Measurements from ENCODE around the gene DDIT4. TPM values are rescaled to one million over a fixed set of nuclear protein-coding genes. Genes with fewer than 3 reads are reported as not detected.

DDIT4 gene
- total and polyA plus RNA-seq, 9 of the 15 experiments (the other 6 are each of a cell fraction or from before 2014, with no cell fraction given): 8.2 to 675 (median 159) TPM

DNA sequence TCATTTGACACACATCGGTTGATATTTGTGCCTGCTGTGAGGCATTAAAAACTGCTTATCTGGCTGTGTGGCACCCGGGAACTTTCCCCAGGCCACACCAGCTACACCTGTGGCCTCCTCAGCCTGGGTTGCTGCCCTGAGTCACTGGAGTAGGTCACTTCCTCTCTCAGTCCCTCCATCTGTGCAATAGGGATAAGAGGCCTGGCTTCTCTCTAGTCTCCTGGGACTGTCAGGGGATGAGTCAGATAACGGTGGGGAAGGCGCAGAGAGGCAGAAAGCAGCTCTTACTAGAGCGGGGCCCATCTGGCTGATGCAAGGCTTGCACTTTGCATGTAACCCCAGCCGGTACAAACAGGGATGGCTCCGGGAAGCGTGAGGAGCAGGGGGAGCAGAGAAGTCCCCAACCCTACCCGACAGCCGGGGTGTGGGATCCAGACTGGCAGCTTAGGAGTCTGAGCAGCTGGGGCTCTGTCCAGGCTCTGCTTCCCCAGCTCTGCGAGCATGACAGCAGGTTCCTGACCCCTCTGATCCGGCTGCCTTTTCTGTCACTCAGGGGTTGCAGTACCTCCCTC lies 47.0 kb downstream of the DDIT4 start (continued):
- TF ChIP-seq, protein P1, sequence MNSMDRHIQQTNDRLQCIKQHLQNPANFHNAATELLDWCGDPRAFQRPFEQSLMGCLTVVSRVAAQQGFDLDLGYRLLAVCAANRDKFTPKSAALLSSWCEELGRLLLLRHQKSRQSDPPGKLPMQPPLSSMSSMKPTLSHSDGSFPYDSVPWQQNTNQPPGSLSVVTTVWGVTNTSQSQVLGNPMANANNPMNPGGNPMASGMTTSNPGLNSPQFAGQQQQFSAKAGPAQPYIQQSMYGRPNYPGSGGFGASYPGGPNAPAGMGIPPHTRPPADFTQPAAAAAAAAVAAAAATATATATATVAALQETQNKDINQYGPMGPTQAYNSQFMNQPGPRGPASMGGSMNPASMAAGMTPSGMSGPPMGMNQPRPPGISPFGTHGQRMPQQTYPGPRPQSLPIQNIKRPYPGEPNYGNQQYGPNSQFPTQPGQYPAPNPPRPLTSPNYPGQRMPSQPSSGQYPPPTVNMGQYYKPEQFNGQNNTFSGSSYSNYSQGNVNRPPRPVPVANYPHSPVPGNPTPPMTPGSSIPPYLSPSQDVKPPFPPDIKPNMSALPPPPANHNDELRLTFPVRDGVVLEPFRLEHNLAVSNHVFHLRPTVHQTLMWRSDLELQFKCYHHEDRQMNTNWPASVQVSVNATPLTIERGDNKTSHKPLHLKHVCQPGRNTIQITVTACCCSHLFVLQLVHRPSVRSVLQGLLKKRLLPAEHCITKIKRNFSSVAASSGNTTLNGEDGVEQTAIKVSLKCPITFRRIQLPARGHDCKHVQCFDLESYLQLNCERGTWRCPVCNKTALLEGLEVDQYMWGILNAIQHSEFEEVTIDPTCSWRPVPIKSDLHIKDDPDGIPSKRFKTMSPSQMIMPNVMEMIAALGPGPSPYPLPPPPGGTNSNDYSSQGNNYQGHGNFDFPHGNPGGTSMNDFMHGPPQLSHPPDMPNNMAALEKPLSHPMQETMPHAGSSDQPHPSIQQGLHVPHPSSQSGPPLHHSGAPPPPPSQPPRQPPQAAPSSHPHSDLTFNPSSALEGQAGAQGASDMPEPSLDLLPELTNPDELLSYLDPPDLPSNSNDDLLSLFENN (IDR thresholded peaks at IDR 0.05; ENCODE audit: low read depth in 2 of 2, low read length in 2 of 2): peak in 1 of 2 experiments; percentile 95; a peak in 2 of 4 replicates
- TF ChIP-seq SIX5 (IDR thresholded peaks at IDR 0.05; ENCODE audit: borderline replicate concordance in 1 of 2, insufficient read depth in 1 of 2, low read depth in 1 of 2, low read length in 2 of 2) (no peak), NFE2L1 (tag; IDR thresholded peaks at IDR 0.05; ENCODE audit: borderline replicate concordance, low read depth) (no peak), KDM4B (IDR thresholded peaks at IDR 0.05; ENCODE audit: borderline replicate concordance in 2 of 2, low read depth in 1 of 2) (peak in 1 of 2 experiments; percentile 92; a peak in 1 of 4 replicates), MTA3 (IDR thresholded peaks at IDR 0.05; ENCODE audit: borderline replicate concordance) (peak; percentile 97), CAMTA2 (CRISPR knock-in tag; conservative IDR thresholded peaks at IDR 0.05) (no peak), ATF1 (CRISPR knock-in tag; IDR thresholded peaks at IDR 0.05) (no peak), ATF1 (tag; IDR thresholded peaks at IDR 0.05) (peak; percentile 90), SOX6 (IDR thresholded peaks at IDR 0.05) (peak; percentile 96), ATF7 (IDR thresholded peaks at IDR 0.05) (peak; percentile 99), POLR2AphosphoS5 (IDR thresholded peaks at IDR 0.05; ENCODE audit: control insufficient read depth, insufficient read depth, low read depth, low read length) (peak; percentile 99), SMARCE1 (IDR thresholded peaks at IDR 0.05) (peak; percentile 100), NCOR1 (IDR thresholded peaks at IDR 0.05) (peak; percentile 99), GTF2F1 (IDR thresholded peaks at IDR 0.05; ENCODE audit: low read depth, low read length) (peak; percentile 29; the same call in 1 of the 2 replicates), BDP1 (IDR thresholded peaks at IDR 0.05; ENCODE audit: insufficient read depth, insufficient read length) (no peak), SREBF2 (CRISPR knock-in tag; IDR thresholded peaks at IDR 0.05) (no peak), NELFE (IDR thresholded peaks at IDR 0.05; ENCODE audit: insufficient read depth, insufficient read length) (no peak)
- TF ChIP-seq, protein P2, sequence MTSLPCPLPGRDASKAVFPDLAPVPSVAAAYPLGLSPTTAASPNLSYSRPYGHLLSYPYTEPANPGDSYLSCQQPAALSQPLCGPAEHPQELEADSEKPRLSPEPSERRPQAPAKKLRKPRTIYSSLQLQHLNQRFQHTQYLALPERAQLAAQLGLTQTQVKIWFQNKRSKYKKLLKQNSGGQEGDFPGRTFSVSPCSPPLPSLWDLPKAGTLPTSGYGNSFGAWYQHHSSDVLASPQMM (CRISPR knock-in tag; IDR thresholded peaks at IDR 0.05): no peak
- TF ChIP-seq, protein P3, sequence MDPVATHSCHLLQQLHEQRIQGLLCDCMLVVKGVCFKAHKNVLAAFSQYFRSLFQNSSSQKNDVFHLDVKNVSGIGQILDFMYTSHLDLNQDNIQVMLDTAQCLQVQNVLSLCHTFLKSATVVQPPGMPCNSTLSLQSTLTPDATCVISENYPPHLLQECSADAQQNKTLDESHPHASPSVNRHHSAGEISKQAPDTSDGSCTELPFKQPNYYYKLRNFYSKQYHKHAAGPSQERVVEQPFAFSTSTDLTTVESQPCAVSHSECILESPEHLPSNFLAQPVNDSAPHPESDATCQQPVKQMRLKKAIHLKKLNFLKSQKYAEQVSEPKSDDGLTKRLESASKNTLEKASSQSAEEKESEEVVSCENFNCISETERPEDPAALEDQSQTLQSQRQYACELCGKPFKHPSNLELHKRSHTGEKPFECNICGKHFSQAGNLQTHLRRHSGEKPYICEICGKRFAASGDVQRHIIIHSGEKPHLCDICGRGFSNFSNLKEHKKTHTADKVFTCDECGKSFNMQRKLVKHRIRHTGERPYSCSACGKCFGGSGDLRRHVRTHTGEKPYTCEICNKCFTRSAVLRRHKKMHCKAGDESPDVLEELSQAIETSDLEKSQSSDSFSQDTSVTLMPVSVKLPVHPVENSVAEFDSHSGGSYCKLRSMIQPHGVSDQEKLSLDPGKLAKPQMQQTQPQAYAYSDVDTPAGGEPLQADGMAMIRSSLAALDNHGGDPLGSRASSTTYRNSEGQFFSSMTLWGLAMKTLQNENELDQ (CRISPR knock-in tag; IDR thresholded peaks at IDR 0.05; ENCODE audit: borderline replicate concordance): no peak
- TF ChIP-seq, protein P4, sequence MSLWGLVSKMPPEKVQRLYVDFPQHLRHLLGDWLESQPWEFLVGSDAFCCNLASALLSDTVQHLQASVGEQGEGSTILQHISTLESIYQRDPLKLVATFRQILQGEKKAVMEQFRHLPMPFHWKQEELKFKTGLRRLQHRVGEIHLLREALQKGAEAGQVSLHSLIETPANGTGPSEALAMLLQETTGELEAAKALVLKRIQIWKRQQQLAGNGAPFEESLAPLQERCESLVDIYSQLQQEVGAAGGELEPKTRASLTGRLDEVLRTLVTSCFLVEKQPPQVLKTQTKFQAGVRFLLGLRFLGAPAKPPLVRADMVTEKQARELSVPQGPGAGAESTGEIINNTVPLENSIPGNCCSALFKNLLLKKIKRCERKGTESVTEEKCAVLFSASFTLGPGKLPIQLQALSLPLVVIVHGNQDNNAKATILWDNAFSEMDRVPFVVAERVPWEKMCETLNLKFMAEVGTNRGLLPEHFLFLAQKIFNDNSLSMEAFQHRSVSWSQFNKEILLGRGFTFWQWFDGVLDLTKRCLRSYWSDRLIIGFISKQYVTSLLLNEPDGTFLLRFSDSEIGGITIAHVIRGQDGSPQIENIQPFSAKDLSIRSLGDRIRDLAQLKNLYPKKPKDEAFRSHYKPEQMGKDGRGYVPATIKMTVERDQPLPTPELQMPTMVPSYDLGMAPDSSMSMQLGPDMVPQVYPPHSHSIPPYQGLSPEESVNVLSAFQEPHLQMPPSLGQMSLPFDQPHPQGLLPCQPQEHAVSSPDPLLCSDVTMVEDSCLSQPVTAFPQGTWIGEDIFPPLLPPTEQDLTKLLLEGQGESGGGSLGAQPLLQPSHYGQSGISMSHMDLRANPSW (CRISPR knock-in tag; IDR thresholded peaks at IDR 0.05): peak; percentile 98; the same call in 1 of the 2 replicates
